Measurements from ENCODE around the gene VENTX. TPM values are rescaled to one million over a fixed set of nuclear protein-coding genes. Genes with fewer than 3 reads are reported as not detected.

The VENTX gene, protein sequence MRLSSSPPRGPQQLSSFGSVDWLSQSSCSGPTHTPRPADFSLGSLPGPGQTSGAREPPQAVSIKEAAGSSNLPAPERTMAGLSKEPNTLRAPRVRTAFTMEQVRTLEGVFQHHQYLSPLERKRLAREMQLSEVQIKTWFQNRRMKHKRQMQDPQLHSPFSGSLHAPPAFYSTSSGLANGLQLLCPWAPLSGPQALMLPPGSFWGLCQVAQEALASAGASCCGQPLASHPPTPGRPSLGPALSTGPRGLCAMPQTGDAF
- total RNA-seq, result not detected

- Histone ChIP-seq H3K4me3 (ENCODE audit: low read length in 3 of 3) (peak within 1 kb of the TSS in 1 of 3 donors; percentile 29), H3K36me3 (ENCODE audit: control insufficient read depth in 3 of 3, insufficient read depth in 3 of 3, low read length in 3 of 3) (no peaks in the 10 kb centered on the region), H3K27ac (ENCODE audit: low read depth, low read length) (no peak within 1 kb of the TSS), H3K9ac (ENCODE audit: low read depth in 1 of 3, low read length in 3 of 3) (no peak within 1 kb of the TSS), H3K9me3 (ENCODE audit: control insufficient read depth in 3 of 3, low read length in 3 of 3) (no peaks in the 10 kb centered on the region), H3K27me3 (ENCODE audit: control insufficient read depth in 3 of 3, insufficient read depth in 3 of 3, low read length in 3 of 3) (peaks cover 62 to 78% (median 66%) of the 10 kb centered on the region in 3 donors), H3K4me1 (ENCODE audit: control insufficient read depth in 3 of 3, insufficient read depth in 3 of 3, low read length in 3 of 3) (peaks cover 0 to 4% (median 0%) of the 10 kb centered on the region in 3 donors)
Observed at GRCh38 chr10:133237588-133238465, at the start of gene VENTX. Gene VENTX (plus strand): TSS chr10:133237855. CDS start chr10:133237915, 60 bp downstream.

GRCh38 chr10:133187906-133188681, 49.6 kb upstream of the VENTX start:
- no peaks in the 10 kb centered on the region for H3K36me3 ChIP-seq (ENCODE audit: control insufficient read depth in 3 of 3, insufficient read depth in 3 of 3, low read length in 3 of 3)
- no peak overlapping the region for H3K9ac ChIP-seq (ENCODE audit: low read depth in 1 of 3, low read length in 3 of 3)
- no peak overlapping the region for H3K4me3 ChIP-seq (ENCODE audit: low read length in 3 of 3)
- no peaks in the 10 kb centered on the region for H3K9me3 ChIP-seq (ENCODE audit: control insufficient read depth in 3 of 3, low read length in 3 of 3)
- H3K27me3 ChIP-seq (ENCODE audit: control insufficient read depth in 3 of 3, insufficient read depth in 3 of 3, low read length in 3 of 3), result peaks cover 34 to 54% (median 39%) of the 10 kb centered on the region in 3 donors
- H3K4me1 ChIP-seq (ENCODE audit: control insufficient read depth in 3 of 3, insufficient read depth in 3 of 3, low read length in 3 of 3), result no peaks in the 10 kb centered on the region
- no peak overlapping the region for H3K27ac ChIP-seq (ENCODE audit: low read depth, low read length)

DNA sequence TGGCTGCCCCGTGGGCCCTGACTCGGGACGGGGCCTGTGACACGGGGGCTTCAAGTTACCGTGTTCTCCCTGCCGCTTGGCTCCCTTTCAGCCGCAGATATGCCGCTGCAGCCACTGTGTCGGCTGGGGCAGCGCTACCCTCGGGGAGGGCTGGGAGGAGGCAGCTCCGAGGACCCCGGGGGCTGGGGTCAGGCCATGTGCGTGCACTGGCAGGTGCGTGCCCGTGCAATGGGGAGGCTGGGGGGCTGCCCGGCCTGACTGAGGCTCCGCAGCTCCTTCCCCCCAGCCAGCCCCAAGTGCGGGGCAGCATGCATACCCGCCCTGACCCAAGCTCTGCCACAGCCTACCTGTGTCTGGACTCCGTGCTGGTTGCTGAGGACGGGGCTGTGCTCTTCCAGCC, 48.4 kb upstream of the VENTX start:
- no peaks in the 10 kb centered on the region for H3K4me1 ChIP-seq (ENCODE audit: control insufficient read depth in 3 of 3, insufficient read depth in 3 of 3, low read length in 3 of 3)

DNA sequence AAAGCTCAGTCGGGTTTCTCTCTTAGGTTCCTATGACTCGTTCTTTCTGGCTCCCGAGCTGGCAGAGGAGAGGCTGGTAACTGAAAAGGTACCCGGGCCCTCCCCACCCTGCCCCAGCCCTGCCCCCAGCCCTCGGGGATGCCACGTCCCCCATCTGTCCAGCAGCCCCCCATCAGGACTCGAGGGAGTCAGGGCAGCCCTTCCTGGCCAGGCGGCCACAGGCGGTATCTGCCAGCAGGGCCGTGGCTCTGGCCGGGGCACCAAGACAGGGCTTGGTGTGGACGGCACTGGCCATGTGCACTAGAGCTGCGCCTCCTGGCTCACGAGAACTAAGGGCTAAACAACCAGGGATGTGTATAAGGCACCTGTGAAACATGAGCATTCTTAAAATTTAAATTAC, 47.9 kb upstream of the VENTX start:
- no peaks in the 10 kb centered on the region for H3K36me3 ChIP-seq (ENCODE audit: control insufficient read depth in 3 of 3, insufficient read depth in 3 of 3, low read length in 3 of 3)
- H3K27ac ChIP-seq (ENCODE audit: low read depth, low read length), result no peak overlapping the region
- H3K9me3 ChIP-seq (ENCODE audit: control insufficient read depth in 3 of 3, low read length in 3 of 3), result no peaks in the 10 kb centered on the region
- H3K4me1 ChIP-seq (ENCODE audit: control insufficient read depth in 3 of 3, insufficient read depth in 3 of 3, low read length in 3 of 3), result no peaks in the 10 kb centered on the region
- no peak overlapping the region for H3K9ac ChIP-seq (ENCODE audit: low read depth in 1 of 3, low read length in 3 of 3)
- peaks cover 24 to 42% (median 38%) of the 10 kb centered on the region in 3 donors for H3K27me3 ChIP-seq (ENCODE audit: control insufficient read depth in 3 of 3, insufficient read depth in 3 of 3, low read length in 3 of 3)
- no peak overlapping the region for H3K4me3 ChIP-seq (ENCODE audit: low read length in 3 of 3)

More for the DNA sequence above, 48.4 kb upstream of the VENTX start:
- Histone ChIP-seq H3K9me3 (ENCODE audit: control insufficient read depth in 3 of 3, low read length in 3 of 3) (no peaks in the 10 kb centered on the region), H3K4me3 (ENCODE audit: low read length in 3 of 3) (no peak overlapping the region), H3K27me3 (ENCODE audit: control insufficient read depth in 3 of 3, insufficient read depth in 3 of 3, low read length in 3 of 3) (peaks cover 28 to 46% (median 38%) of the 10 kb centered on the region in 3 donors), H3K9ac (ENCODE audit: low read depth in 1 of 3, low read length in 3 of 3) (no peak overlapping the region), H3K36me3 (ENCODE audit: control insufficient read depth in 3 of 3, insufficient read depth in 3 of 3, low read length in 3 of 3) (no peaks in the 10 kb centered on the region), H3K27ac (ENCODE audit: low read depth, low read length) (no peak overlapping the region)

DNA sequence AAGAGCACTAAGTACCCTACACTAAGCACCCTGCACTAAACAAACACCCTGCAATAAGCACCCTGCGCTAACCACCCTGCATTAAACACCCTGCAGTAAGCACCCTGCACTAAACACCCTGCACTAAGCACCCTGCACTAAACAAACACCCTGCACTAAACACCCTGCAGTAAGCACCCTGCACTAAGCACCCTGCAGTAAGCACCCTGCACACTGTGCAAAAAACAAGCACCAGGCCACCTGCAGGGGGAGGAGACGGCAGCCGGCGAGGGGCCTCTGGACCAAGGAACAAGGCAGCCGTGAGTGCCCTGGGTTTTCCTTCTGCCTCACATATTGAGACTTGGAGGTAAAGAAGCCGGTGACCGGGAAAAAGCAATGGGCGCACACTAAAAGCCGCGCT, 47.4 kb upstream of the VENTX start:
- H3K36me3 ChIP-seq (ENCODE audit: control insufficient read depth in 3 of 3, insufficient read depth in 3 of 3, low read length in 3 of 3), result no peaks in the 10 kb centered on the region
- no peak overlapping the region for H3K9ac ChIP-seq (ENCODE audit: low read depth in 1 of 3, low read length in 3 of 3)
- no peaks in the 10 kb centered on the region for H3K4me1 ChIP-seq (ENCODE audit: control insufficient read depth in 3 of 3, insufficient read depth in 3 of 3, low read length in 3 of 3)
- no peaks in the 10 kb centered on the region for H3K9me3 ChIP-seq (ENCODE audit: control insufficient read depth in 3 of 3, low read length in 3 of 3)
- no peak overlapping the region for H3K27ac ChIP-seq (ENCODE audit: low read depth, low read length)
- H3K4me3 ChIP-seq (ENCODE audit: low read length in 3 of 3), result no peak overlapping the region
- H3K27me3 ChIP-seq (ENCODE audit: control insufficient read depth in 3 of 3, insufficient read depth in 3 of 3, low read length in 3 of 3), result peaks cover 24 to 38% (median 36%) of the 10 kb centered on the region in 3 donors

GRCh38 chr10:133191651-133192050, 46.0 kb upstream of the VENTX start:
- Histone ChIP-seq H3K9me3 (ENCODE audit: control insufficient read depth in 3 of 3, low read length in 3 of 3) (no peaks in the 10 kb centered on the region), H3K4me3 (ENCODE audit: low read length in 3 of 3) (no peak overlapping the region), H3K27ac (ENCODE audit: low read depth, low read length) (no peak overlapping the region), H3K4me1 (ENCODE audit: control insufficient read depth in 3 of 3, insufficient read depth in 3 of 3, low read length in 3 of 3) (no peaks in the 10 kb centered on the region), H3K9ac (ENCODE audit: low read depth in 1 of 3, low read length in 3 of 3) (no peak overlapping the region), H3K36me3 (ENCODE audit: control insufficient read depth in 3 of 3, insufficient read depth in 3 of 3, low read length in 3 of 3) (no peaks in the 10 kb centered on the region), H3K27me3 (ENCODE audit: control insufficient read depth in 3 of 3, insufficient read depth in 3 of 3, low read length in 3 of 3) (peaks cover 18 to 33% (median 31%) of the 10 kb centered on the region in 3 donors)

- H3K4me3 ChIP-seq (ENCODE audit: low read length in 3 of 3), result no peak overlapping the region
- H3K9me3 ChIP-seq (ENCODE audit: control insufficient read depth in 3 of 3, low read length in 3 of 3), result no peaks in the 10 kb centered on the region
- no peak overlapping the region for H3K27ac ChIP-seq (ENCODE audit: low read depth, low read length)
- H3K36me3 ChIP-seq (ENCODE audit: control insufficient read depth in 3 of 3, insufficient read depth in 3 of 3, low read length in 3 of 3), result no peaks in the 10 kb centered on the region
- H3K27me3 ChIP-seq (ENCODE audit: control insufficient read depth in 3 of 3, insufficient read depth in 3 of 3, low read length in 3 of 3), result peaks cover 4 to 15% (median 12%) of the 10 kb centered on the region in 3 donors
- H3K4me1 ChIP-seq (ENCODE audit: control insufficient read depth in 3 of 3, insufficient read depth in 3 of 3, low read length in 3 of 3), result no peaks in the 10 kb centered on the region
- no peak overlapping the region for H3K9ac ChIP-seq (ENCODE audit: low read depth in 1 of 3, low read length in 3 of 3)
Observed at GRCh38 chr10:133194151-133194550, 43.5 kb upstream of the VENTX start.

DNA sequence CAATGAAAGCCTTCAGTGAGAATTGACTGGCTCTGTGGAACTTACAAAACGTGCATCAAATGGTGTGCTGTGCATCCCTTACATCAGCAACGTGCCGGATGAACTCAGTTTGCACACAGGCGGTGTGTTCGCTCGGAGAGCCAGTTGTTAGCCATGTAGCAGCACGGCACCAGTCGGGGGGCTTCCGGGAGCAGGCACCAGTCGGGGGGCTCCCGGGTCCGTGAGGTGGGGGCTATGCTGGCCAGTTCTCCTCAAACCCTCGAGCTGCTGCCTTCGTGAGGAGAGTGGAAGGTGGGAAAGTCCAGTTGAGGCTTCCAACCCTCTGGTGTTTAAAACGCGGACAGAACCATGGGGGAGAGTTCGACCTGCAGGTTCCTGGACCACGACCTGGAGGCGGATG, 42.6 kb upstream of the VENTX start:
- H3K27me3 ChIP-seq (ENCODE audit: control insufficient read depth in 3 of 3, insufficient read depth in 3 of 3, low read length in 3 of 3), result peaks cover 0 to 10% (median 5%) of the 10 kb centered on the region in 3 donors

GRCh38 chr10:133195611-133196010, 42.0 kb upstream of the VENTX start:
- H3K36me3 ChIP-seq (ENCODE audit: control insufficient read depth in 3 of 3, insufficient read depth in 3 of 3, low read length in 3 of 3), result no peaks in the 10 kb centered on the region
- no peak overlapping the region for H3K4me3 ChIP-seq (ENCODE audit: low read length in 3 of 3)
- peaks cover 0 to 7% (median 3%) of the 10 kb centered on the region in 3 donors for H3K27me3 ChIP-seq (ENCODE audit: control insufficient read depth in 3 of 3, insufficient read depth in 3 of 3, low read length in 3 of 3)
- no peaks in the 10 kb centered on the region for H3K4me1 ChIP-seq (ENCODE audit: control insufficient read depth in 3 of 3, insufficient read depth in 3 of 3, low read length in 3 of 3)
- H3K9ac ChIP-seq (ENCODE audit: low read depth in 1 of 3, low read length in 3 of 3), result no peak overlapping the region
- H3K27ac ChIP-seq (ENCODE audit: low read depth, low read length), result no peak overlapping the region
- H3K9me3 ChIP-seq (ENCODE audit: control insufficient read depth in 3 of 3, low read length in 3 of 3), result no peaks in the 10 kb centered on the region

More for the DNA sequence above, 42.6 kb upstream of the VENTX start:
- Histone ChIP-seq H3K4me1 (ENCODE audit: control insufficient read depth in 3 of 3, insufficient read depth in 3 of 3, low read length in 3 of 3) (no peaks in the 10 kb centered on the region), H3K36me3 (ENCODE audit: control insufficient read depth in 3 of 3, insufficient read depth in 3 of 3, low read length in 3 of 3) (no peaks in the 10 kb centered on the region), H3K9ac (ENCODE audit: low read depth in 1 of 3, low read length in 3 of 3) (no peak overlapping the region), H3K27ac (ENCODE audit: low read depth, low read length) (no peak overlapping the region), H3K9me3 (ENCODE audit: control insufficient read depth in 3 of 3, low read length in 3 of 3) (no peaks in the 10 kb centered on the region), H3K4me3 (ENCODE audit: low read length in 3 of 3) (no peak overlapping the region)

All from skeletal muscle tissue (tissue), 4 donors.